ENCODE measurements around the gene ME3. TPM values are rescaled to one million over a fixed set of nuclear protein-coding genes. Genes with fewer than 3 reads are reported as not detected.

The ME3 gene
- total RNA-seq, 1 experiment from 2014 or later: 83.8 TPM

- H3K9ac ChIP-seq (ENCODE audit: low read length): no peak overlapping the region
- H2AFZ ChIP-seq (ENCODE audit: low read length): no peak overlapping the region
- H3F3A ChIP-seq (ENCODE audit: low read length, unreplicated experiment): no peaks in the 10 kb centered on the region
- intact Hi-C loops (cut with micrococcal nuclease): no loop called here
- H4K20me1 ChIP-seq (ENCODE audit: low read length): no peaks in the 10 kb centered on the region
- ATAC-seq (no peak), DNase-seq (no peak)
- no peak for TF ChIP-seq EZH2phosphoT487 (IDR thresholded peaks at IDR 0.05; ENCODE audit: borderline replicate concordance, low read length)
- POLR2A ChIA-PET (ENCODE audit: unreplicated experiment): no interaction called here
- BruUV-seq (replicated peaks): no TSS peak
- no peaks in the 10 kb centered on the region for H3K36me3 ChIP-seq (ENCODE audit: low read depth, low read length)
- H3K4me3 ChIP-seq (ENCODE audit: low read length): no peak overlapping the region
- H3K27me3 ChIP-seq (ENCODE audit: low read length): no peaks in the 10 kb centered on the region
- no peaks in the 10 kb centered on the region for H3K9me3 ChIP-seq (ENCODE audit: low read length)
- 0 out of 2 replicates have a peak overlapping the region, but pooled peaks have one; percentile 11 for H3K27ac ChIP-seq (ENCODE audit: low read length)
- no peaks in the 10 kb centered on the region for H3K9me2 ChIP-seq (replicated peaks; ENCODE audit: low read length)
- no peaks in the 10 kb centered on the region for H3K79me2 ChIP-seq (ENCODE audit: low read length)
- H3K4me2 ChIP-seq (ENCODE audit: low read length): no peak overlapping the region
- CTCF ChIA-PET: no interaction called here
- peaks cover 24% of the 10 kb centered on the region for H3K4me1 ChIP-seq (ENCODE audit: insufficient read depth, low read length)
These were observed 154.2 kb downstream of the ME3 start for GRCh38 chr11:86518211-86518610.

- Histone ChIP-seq H3K4me1 (ENCODE audit: insufficient read depth, low read length) (peaks cover 20% of the 10 kb centered on the region), H3K36me3 (ENCODE audit: low read depth, low read length) (no peaks in the 10 kb centered on the region), H3K4me3 (ENCODE audit: low read length) (no peak overlapping the region), H3K9ac (ENCODE audit: low read length) (no peak overlapping the region), H3F3A (ENCODE audit: low read length, unreplicated experiment) (no peaks in the 10 kb centered on the region), H3K4me2 (ENCODE audit: low read length) (no peak overlapping the region), H3K9me3 (ENCODE audit: low read length) (no peaks in the 10 kb centered on the region), H3K9me2 (replicated peaks; ENCODE audit: low read length) (no peaks in the 10 kb centered on the region), H4K20me1 (ENCODE audit: low read length) (no peaks in the 10 kb centered on the region), H3K79me2 (ENCODE audit: low read length) (no peaks in the 10 kb centered on the region), H3K27ac (ENCODE audit: low read length) (peak overlapping the region; percentile 20; the same call in 1 of the 2 replicates), H3K27me3 (ENCODE audit: low read length) (no peaks in the 10 kb centered on the region), H2AFZ (ENCODE audit: low read length) (no peak overlapping the region)
- CTCF ChIA-PET: no interaction called here
- intact Hi-C loops (cut with micrococcal nuclease): no loop called here
- POLR2A ChIA-PET (ENCODE audit: unreplicated experiment): no interaction called here
- ATAC-seq (no peak), DNase-seq (peak; percentile 27)
- BruUV-seq (replicated peaks): no TSS peak
- TF ChIP-seq EZH2phosphoT487 (IDR thresholded peaks at IDR 0.05; ENCODE audit: borderline replicate concordance, low read length) (no peak), EZH2 (IDR thresholded peaks at IDR 0.05; ENCODE audit: low read length, unreplicated experiment) (no peak), CTCF (conservative IDR thresholded peaks at IDR 0.05; ENCODE audit: low read depth, low read length) (no peak)
These were observed 154.9 kb downstream of the ME3 start for GRCh38 chr11:86517557-86517956.

- Histone ChIP-seq H4K20me1 (ENCODE audit: low read length) (no peaks in the 10 kb centered on the region), H3K9me3 (ENCODE audit: low read length) (no peaks in the 10 kb centered on the region), H3F3A (ENCODE audit: low read length, unreplicated experiment) (no peaks in the 10 kb centered on the region), H3K9ac (ENCODE audit: low read length) (peak overlapping the region; percentile 34), H3K9me2 (replicated peaks; ENCODE audit: low read length) (no peaks in the 10 kb centered on the region), H3K36me3 (ENCODE audit: low read depth, low read length) (no peaks in the 10 kb centered on the region), H3K4me2 (ENCODE audit: low read length) (peak overlapping the region; percentile 43; the same call in 1 of the 2 replicates), H3K4me3 (ENCODE audit: low read length) (no peak overlapping the region), H3K4me1 (ENCODE audit: insufficient read depth, low read length) (peaks cover 31% of the 10 kb centered on the region), H3K79me2 (ENCODE audit: low read length) (no peaks in the 10 kb centered on the region), H3K27me3 (ENCODE audit: low read length) (no peaks in the 10 kb centered on the region), H2AFZ (ENCODE audit: low read length) (no peak overlapping the region), H3K27ac (ENCODE audit: low read length) (peak overlapping the region; percentile 79)
- ChIA-PET CTCF (no interaction called here), POLR2A (ENCODE audit: unreplicated experiment) (interaction anchor here (0.6 kb wide), 1 partner anchor 130 kb away, joined by 3 read pairs; no protein-coding TSS in a partner anchor)
- no peak for TF ChIP-seq EZH2phosphoT487 (IDR thresholded peaks at IDR 0.05; ENCODE audit: borderline replicate concordance, low read length)
- no peak for TF ChIP-seq CTCF (conservative IDR thresholded peaks at IDR 0.05; ENCODE audit: low read depth, low read length)
- no peak for TF ChIP-seq EZH2 (IDR thresholded peaks at IDR 0.05; ENCODE audit: low read length, unreplicated experiment)
- peak; percentile 75 for DNase-seq
- ATAC-seq: peak; percentile 89
- no TSS peak for BruUV-seq (replicated peaks)
- intact Hi-C loops (cut with micrococcal nuclease): no loop called here
These were observed 156.9 kb downstream of the ME3 start for GRCh38 chr11:86515297-86516094.
